GM18517 (cell line): Measurements from ENCODE around the gene NPFFR1.

Source experiments
- ATAC-seq: cut with Tn5 transposase; IDR thresholded peaks from one replicate; pipeline ENCODE4 v1.9.1; 2021; ENCODE audit warnings: mild to moderate bottlenecking, moderate library complexity; ENCODE audit not compliant: unreplicated experiment

NPFFR1 gene, protein sequence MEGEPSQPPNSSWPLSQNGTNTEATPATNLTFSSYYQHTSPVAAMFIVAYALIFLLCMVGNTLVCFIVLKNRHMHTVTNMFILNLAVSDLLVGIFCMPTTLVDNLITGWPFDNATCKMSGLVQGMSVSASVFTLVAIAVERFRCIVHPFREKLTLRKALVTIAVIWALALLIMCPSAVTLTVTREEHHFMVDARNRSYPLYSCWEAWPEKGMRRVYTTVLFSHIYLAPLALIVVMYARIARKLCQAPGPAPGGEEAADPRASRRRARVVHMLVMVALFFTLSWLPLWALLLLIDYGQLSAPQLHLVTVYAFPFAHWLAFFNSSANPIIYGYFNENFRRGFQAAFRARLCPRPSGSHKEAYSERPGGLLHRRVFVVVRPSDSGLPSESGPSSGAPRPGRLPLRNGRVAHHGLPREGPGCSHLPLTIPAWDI

DNA sequence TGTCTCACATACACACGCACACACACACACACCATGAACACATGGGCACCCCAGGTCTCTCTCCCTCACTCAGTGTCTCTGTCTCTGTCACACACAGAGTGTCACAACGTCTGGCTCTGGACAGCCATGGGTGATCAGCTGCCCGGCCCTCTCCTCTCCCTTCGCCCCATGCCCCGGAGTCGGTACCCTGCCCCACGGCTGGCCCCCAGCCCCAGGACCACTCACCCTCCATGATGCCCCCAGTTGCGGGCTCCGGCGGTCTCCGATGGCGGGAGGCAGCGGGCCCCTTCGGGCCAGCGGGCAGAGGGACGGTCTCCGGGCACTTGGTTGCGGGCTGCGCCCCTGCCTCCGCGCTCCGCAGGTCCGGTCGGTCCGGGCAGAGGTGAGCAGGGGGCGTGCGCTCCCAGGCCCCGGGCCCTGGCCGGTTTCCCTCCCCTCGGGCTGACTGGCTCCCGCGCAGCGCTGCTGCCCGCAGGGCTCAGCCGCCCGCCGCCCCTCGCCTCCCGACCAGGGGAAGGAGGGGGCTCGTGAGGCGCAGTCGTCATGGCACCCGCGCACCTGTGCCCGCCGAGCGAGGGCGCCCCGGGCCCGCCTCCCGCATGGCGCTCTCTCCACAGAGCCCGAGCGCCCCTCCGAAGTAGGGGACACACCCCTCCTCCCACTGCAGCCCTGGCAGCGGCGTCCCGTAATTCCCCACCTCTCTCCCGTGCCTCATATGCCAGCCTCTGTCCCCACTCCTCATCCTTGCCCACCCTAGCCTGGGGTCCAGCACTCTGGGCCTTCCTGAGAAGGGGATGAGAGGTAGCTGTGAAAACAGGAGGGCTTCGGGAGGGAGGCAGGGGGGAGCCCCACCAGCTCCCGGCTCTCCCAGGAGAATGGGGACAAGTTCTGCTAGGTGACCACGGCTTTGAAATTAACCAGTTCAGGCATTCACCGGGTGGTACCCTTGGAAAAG lies at the start of gene NPFFR1:
TSS of gene NPFFR1 (minus strand) at position 560 of the 955 bp plus-strand sequence. CDS start at position 232, 328 bp downstream.
- no peak for ATAC-seq

DNA sequence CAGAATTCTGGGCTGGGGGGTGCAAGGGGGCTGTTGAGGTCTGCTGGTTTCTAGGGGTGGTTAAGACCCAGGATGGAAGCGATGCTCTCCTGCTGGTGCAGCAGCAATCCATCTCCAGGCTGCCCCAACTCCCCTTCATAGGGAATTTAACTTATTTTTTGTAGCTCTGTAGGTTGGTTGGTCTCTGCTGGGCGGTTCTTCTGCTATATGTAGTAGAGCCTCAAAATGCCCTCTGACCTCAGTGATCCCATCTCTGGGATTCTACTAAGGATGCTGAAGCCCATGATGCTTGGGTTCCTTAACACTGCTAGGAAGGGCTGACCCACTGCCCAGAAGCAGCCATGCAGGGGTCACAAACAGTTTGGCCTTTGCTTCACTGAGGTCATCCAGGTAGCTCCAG lies 49.5 kb upstream of the NPFFR1 start:
- no peak for ATAC-seq

DNA sequence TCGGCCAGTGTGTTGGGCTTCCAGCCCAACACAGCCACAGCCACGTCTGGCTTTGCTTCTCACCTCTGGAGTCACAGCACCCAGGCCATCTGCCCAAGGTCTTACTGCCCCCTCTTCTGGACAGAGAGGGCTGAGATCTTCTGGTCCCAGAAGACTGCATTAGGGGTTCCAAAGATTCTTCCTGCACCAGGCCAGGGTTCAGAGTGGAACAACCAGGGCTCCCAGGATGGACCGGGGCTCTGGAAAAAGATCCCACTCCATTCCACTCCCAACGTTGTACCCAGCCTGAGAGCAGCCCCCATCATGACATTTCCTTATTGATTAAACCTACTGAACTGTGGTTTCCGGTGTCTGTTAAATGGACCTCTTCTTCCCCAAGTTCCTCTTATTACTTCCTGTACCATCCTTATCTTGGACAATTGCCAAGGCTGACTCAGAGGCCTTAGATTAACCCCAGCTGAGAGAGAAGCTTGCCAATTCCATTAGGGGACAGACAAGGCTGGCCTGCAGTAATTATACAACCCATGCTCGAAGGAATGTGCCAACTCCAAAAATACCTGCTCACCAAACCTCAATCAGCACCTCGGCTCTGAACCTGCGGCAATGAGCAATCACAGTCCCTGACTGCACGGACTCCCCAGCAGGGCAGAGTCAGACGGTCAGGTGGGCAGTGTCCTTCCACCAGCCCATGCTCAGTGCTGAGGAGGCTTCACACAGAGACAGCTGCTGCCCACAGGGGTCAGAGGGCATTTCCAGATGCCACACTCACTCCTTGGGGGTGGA lies 47.9 kb upstream of the NPFFR1 start:
- peak; percentile 70 for ATAC-seq

DNA sequence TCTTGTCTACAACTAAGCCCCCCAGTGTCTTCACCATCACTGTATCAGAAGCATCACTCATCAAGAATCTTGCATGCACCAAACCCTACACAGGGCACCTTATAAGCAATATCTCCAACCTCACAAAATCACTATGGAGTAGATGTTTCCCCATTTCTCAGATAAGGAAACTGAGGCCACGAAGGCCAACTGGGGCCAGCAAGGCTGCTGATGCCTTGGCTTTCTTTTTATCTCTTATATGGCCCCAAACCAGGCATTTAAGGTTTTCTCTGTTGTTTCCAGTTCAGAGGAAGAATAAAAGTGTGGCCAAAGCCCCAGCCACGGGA lies 47.3 kb upstream of the NPFFR1 start:
- no peak for ATAC-seq

DNA sequence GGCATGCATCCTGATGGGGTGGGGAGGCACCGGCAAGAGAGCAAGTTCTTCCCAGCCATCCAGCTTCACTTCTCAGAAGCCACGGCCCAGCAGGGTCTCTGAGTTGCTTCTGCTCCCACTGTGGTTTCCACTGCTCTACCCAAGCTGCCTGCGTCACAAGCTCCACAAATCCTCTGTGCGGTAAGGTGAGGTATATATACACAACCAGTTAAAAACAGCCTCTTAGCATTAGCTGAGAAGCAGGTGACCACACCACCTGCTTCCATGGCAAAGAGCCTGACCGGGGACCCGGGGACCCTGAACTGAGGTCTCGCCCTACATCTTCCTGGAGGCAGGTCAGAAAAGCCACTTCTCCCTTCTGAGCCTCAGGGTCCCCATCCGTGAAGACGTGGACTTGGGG lies 46.9 kb upstream of the NPFFR1 start:
- ATAC-seq: no peak

DNA sequence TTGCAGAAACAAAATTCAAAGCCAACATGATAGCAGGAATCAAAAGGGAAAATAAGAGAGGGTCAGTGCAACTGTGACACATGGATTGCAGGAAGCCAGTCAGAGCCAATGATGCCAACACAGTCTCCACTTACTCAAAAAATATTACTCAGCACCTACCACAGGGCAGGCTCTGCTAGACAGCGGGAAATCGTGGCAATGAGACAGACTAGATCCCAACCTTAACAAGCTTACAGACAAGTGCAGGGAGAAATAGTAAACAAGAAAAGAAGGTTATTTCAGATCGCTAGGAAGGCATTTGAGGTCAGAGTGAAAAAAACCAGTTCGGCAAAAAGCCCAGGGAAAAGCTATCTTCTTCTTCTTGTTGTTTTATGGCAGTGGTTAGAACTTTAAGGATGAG lies 45.2 kb upstream of the NPFFR1 start:
- no peak for ATAC-seq

DNA sequence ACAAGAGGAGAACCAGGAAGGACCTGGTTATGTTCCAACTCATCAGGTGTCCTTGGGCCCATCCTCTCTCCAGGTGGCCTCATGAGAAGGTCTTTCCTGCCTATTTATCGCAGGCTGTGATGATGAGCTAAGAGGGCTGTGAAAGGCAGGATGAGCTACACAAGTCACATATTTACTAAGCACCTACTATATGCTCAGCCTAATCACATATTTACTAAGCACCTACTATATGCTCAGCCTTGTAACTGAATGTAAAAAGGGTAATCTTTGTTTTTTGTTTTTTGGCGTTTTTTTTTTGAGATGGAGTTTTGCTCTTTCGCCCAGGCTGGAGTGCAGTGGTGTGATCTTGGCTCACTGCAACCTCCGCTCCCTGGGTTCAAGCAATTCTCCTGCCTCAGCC lies 44.2 kb upstream of the NPFFR1 start:
- no peak for ATAC-seq

DNA sequence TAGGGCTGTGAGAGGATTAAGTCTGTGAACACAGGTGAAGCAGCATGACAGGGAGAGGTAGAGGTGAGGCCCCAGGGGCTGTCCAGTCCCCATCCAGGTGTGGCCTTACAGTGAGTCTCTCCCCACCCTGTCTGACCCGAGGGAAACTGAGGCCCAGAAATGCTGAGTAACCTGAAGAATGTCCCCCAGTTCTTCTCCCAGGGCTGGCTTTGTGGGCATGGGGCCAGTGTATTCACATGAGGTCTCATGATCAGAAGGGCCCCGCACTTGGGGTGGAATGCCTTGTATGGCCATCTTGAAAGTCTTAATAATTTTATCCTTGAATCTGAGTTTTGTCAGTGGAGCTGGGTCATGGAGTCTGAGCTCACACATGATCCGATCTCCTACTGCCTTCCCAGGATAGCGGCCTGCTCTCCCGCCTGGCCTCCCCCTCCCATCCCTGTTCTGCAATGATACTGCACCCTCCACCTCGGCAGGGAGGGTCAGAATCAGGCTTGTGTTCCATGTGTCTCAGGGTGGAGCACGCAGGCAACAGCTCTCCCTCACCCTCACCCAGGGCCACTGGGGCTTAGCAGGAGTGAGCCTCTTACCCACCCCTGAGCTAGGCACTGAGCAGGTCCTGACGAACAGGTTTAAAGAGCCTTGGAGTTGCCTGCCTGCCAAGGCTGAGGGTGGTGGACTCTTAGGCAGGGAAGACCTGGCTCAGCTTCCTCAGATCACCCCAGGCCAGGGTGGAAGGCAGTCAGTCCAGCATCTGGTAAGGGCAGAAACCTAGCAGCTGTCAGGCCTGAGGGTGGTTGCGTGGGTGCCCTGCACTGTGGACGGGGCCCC lies 41.4 kb upstream of the NPFFR1 start:
- ATAC-seq: no peak

DNA sequence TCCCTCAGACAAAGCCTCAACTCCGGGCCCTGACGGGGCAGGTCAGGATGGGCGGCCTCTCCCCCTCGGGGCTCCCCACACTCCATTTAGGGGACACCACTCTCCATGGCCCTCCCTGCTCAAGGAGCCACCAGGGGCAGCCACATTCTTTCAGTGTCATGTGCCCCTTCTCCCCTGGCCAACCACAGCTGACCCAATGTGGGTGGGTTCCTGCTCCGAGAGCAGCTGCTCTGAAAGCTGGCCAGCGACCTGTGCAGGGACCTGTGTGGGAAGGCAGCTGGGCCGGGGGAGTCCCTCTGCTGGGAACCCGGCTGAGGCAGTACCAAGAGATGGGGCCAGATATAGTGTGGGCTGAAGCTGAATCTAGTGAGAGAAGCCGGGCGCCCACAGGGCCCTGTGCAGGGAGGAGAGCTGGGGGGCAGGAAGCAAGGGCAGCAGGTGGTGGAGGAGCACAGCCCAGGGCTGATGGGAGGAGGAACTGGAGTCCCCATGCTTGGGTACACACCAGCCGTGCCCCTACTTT lies 40.6 kb upstream of the NPFFR1 start:
- ATAC-seq: no peak

DNA sequence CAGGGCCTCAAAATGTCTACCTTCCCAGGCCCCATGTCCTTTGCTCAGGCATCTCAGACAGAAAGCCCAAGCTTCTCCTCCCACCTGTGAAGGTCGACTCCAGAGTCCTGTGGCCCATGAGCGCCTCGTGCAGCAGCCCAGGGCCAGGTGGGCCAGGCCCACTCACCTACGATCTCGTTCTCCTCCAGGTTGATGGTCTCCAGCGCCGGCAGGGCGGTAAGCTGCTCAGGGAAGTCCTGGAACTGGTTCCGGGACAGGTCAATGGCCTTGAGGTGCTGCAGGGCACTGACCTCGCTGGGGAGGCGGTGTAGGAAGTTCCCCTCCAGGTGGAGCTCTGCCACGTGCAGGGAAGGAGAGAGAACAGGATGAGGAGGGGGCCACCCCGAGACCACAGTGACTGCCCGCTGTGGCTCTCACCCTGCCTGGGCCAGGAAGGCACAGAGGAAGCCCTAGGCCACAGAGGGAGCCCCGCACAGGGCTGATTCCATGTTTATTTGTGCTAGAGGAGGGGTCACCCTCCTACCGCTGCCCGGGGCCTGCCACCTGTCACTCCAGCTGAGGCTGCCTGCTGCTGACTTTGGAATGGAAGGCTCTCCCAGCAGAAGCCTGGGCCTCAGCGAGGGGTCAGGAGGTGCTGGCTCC lies 40.0 kb upstream of the NPFFR1 start:
- ATAC-seq: no peak

DNA sequence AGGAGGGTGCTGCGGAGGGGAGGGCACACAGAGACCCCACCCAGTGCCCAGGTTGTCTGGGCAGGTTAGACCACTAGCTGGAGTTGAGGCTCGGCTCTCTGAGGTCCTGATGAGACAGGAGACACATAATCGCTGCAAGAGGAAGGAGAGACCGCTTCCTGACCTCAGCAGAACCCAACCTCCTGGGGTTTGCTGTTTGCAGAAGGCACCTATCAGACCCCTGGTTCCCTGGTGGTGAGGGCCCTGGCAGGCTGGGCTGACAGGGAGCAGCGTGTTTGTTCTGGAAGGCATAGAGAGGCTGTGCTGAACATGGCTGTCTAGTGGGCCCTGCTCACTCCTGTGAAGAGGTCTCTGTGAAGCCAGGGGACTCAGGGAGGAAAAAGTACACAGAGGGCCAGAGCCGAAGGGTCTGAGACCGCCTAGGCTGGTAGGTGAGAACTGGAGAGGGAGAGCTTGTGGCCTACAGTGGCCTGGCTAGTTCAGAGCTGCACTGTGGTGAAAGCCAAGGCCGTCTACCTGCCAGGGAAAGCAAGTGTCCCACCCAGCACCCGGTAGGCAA lies 39.4 kb upstream of the NPFFR1 start:
- no peak for ATAC-seq

DNA sequence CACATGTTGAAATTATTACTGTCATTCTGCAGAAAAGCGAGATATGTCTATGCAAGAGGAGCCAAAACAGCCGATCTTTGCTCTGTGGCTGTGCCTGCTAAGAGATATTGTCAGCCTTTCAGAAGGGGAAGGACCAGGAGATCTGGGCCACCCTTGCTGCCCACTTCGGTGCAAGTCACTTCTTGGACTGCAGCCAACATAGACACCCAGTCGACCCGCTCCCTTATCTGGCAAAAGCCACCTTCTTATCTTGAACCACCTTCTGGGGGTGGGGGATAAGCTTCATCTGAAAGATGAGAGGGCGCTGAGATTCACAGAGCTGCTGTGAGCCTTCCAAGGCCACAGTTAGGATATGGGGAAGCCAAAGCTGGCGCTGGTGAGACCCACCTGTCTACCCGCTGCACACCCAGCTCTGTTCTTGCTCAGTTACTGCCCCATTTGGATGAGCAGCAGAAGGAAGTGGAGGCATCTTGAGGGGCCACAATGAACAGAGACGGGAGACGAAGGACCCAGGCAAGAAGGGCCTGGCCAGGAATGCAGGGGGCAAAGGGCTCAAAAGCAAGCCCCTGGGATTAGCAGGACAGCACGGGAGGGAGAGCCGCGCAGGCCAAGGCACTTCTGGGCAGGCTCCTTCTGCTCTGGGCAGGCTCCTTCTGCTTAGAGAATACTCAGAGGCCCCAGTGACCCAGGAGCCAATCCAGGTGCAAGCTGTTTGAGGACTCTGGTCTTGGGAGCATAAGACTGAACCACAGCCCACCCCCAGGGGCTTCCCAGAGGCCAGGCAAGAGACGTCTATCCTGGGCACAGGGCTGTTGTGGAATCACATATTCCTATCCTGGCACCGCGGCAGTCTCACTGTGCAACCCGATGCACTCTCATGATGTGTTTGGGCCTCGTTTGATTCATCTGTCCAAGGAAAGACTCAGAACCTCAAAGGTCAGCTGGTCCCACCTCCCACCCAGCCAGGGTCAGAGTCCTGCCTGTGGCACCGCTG lies 38.4 kb upstream of the NPFFR1 start:
- no peak for ATAC-seq

DNA sequence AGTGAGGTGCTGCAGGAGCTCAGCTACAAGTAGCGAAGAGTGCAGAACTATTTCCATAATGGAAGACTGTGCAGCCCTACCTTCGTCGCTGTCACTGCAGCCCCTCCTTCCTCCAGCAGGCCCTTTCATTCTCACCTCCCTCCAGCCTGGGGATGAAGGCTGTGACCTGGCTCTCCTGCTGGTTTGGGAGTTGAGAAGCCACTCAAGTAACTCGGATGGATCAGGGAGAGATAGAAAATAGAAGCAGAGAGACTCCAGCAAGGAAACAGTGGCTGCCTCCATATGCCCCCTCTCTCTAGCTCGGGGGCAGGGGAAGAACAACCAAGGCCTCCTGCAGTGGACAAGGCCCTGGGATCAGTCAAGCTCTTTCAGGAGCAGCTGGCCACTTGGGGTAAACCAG lies 37.4 kb upstream of the NPFFR1 start:
- ATAC-seq: no peak

DNA sequence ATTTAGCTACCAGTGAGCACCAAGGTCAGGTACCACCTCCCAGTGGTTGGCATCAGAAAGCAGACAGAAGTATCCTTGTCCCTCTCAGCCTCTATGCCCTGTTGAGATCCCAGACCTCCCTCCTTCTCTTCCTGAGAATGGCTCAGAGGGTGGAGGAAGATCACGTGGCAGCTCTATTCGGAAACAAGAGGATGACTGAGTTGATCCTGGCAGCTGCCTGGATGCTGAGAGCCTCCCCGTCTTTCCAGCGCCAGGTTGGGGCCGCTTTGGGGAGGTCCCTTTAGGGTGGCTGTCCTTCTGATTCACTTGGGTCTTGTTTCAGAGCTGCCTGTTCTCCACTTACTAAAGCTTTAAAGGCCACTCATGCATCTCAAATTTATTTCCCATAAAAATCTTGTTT lies 36.9 kb upstream of the NPFFR1 start:
- no peak for ATAC-seq

DNA sequence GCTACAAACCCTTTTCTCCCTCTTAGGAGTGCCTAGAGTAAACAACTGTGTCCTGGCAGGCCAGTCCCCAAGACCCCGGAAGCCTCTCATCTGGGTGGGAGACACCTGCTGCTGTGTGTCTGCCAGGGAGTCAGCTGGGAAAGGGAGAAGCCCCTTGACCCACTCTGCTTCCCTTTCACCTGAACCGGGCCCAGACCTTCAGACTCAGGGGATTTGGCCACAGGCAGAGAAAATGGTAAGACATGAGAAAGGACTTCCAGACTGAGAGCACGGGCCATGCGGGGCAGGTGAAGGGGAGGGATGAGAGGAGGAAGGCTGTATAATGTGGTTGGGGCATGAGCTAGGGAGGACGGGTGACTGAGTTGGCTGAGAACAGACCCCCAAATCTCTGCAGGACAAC lies 36.0 kb upstream of the NPFFR1 start:
- ATAC-seq: no peak

DNA sequence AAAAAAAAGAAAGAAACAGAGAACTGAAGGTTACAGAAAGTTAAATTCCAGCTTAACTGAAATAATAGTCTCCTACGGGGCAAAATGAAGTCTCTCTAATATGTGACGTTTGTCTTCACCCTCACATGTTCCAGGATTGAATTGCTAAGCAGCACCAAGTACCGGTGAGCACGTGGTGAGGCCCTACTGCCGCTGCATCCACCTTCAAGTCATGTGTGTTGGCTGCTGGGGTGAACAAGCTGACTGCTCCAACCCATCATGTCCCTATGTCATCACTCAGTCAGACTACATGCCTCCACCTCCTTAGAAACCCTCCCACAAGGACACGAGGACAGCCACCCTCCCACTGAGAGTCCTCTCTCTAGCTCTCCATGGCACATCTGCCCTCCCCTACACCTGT lies 35.4 kb upstream of the NPFFR1 start:
- no peak for ATAC-seq

DNA sequence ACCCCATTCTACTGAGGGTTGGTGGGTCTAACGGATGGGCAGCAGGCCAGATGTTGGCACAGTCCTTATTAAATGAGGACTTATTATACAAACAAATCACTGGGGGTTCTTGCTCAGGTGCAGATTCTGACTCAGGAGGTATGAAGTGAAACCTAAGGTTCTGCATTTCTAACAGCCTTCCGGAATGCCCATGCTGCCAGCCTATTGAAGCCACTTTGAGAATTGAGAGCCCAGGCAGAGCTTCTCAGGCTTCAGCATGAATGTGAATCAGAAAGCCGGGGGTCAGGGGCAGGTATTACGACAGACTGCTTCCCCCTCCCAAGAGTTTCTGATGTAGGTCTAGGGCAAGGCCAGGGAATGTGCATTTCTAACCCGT lies 34.1 kb upstream of the NPFFR1 start:
- no peak for ATAC-seq

DNA sequence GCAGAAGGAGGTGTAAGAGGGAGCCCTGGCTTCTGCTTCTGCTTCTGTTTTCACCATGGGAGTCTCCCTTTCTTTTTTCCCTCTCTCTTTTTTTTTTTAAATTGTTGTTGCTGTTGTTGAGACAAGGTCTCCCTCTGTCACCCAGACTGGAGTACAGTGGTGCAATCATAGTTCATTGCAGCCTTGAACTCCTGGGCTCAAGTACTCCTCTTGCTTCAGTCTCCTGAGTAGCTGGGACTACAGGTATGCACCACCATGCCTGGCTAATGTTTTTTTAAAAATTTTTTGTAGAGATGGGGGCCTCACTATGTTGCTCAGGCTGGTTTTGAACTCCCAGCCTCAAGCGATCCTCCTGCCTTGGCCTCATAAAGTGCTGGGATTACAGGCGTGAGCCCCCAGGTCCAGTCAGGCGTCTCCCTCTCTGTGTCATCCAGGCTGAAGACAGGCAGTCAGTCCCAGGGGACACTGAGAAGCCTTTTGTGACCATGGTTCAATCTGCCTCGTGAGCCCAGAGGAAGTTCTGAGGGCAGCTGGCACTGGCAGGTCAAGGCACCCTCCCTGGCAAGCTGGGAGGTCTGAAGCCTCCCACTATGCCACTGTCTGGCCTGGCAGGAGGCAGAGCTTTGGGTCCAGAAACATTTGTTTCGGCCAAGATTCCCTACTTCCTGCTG lies 33.6 kb upstream of the NPFFR1 start:
- no peak for ATAC-seq
